ENCODE measurements around the gene SLC29A4. TPM values are rescaled to one million over a fixed set of nuclear protein-coding genes. Genes with fewer than 3 reads are reported as not detected.
A peak's percentile ranks its signal among the peaks of the same experiment; 100 is the strongest.

SLC29A4 gene
- total and polyA plus RNA-seq, 2 of the 8 experiments (the other 6 are each of a cell fraction or from before 2014, with no cell fraction given), result 6.9 to 15.1 TPM

GRCh38 chr7:5348134-5349004 is 65.6 kb downstream of the SLC29A4 start:
- H3K79me2 ChIP-seq (ENCODE audit: control insufficient read depth in 1 of 2, insufficient read depth in 2 of 2, low read length in 2 of 2), result no peaks in the 10 kb centered on the region
- no peak overlapping the region for H2BK5ac ChIP-seq (ENCODE audit: low read depth, low read length)
- peaks cover 0 to 13% of the 10 kb centered on the region in 2 experiments; a peak in 1 of 4 replicates for H3K9me3 ChIP-seq (ENCODE audit: insufficient read depth in 2 of 2, low read depth in 1 of 2, low read length in 1 of 2)
- no peak overlapping the region for H2AFZ ChIP-seq (ENCODE audit: low read length)
- DNase-seq (ENCODE audit: low read depth in 1 of 2, low spot score in 2 of 2) (no peak), FAIRE-seq (no peak)
- no peak overlapping the region for H3K9ac ChIP-seq (replicated peaks in 1 of 4; ENCODE audit: extremely low read depth in 1 of 4, low read depth in 3 of 4, low read length in 3 of 4)
- 0 out of 2 replicates have a peak overlapping the region, but pooled peaks have one; percentile 17 for H2BK12ac ChIP-seq (ENCODE audit: low read depth, low read length)
- no peak overlapping the region for H3K18ac ChIP-seq (ENCODE audit: extremely low read depth, low read length)
- peak overlapping the region in 1 of 4 experiments; percentile 57; a peak in 2 of 8 replicates for H3K4me3 ChIP-seq (ENCODE audit: extremely low read depth in 1 of 4, insufficient read depth in 2 of 4, low read depth in 3 of 4, low read length in 4 of 4)
- H4K20me1 ChIP-seq (replicated peaks in 1 of 2; ENCODE audit: control insufficient read depth in 1 of 2, insufficient read depth in 2 of 2, low read length in 2 of 2), result peaks cover 8 to 10% of the 10 kb centered on the region in 2 experiments
- no peaks in the 10 kb centered on the region for H3K36me3 ChIP-seq (ENCODE audit: control insufficient read depth in 2 of 4, insufficient read depth in 4 of 4, low read length in 3 of 4)
- no peak overlapping the region; the same call in 1 of the 2 replicates for H4K8ac ChIP-seq (ENCODE audit: extremely low read depth, insufficient read depth, low read length)
- no peaks in the 10 kb centered on the region for H3K79me1 ChIP-seq (ENCODE audit: low read depth, low read length)
- H2AK5ac ChIP-seq (ENCODE audit: low read depth, low read length), result no peak overlapping the region
- H3K4me1 ChIP-seq (replicated peaks in 1 of 4; ENCODE audit: control insufficient read depth in 3 of 4, insufficient read depth in 4 of 4, low read length in 3 of 4), result peaks cover 2 to 29% (median 15%) of the 10 kb centered on the region in 4 experiments
- no peak overlapping the region for H2BK15ac ChIP-seq (ENCODE audit: low read length)
- WGBS, 2 experiments (ENCODE audit: extremely low coverage in 1 of 2, insufficient coverage in 1 of 2, insufficient read length in 1 of 2, insufficient replicate concordance in 2 of 2, low coverage in 1 of 2, low lambda C conversion rate in 2 of 2, missing lambda C conversion rate in 1 of 2), result 73% methylated on average over 13 of the region's 21 CpGs; no CpG with 5 or more reads in 1 of the 2 experiments
- no peak overlapping the region for H4K5ac ChIP-seq (ENCODE audit: insufficient read length, low read depth, low read length)
- ChIA-PET POLR2A (ENCODE audit: partially characterized antibody) (no interaction called here), CTCF (ENCODE audit: partially characterized antibody) (interaction anchor here (0.8 to 11.0 kb wide), 4 partner anchors 15 to 129 kb away, joined by 3 to 73 read pairs (median 4); no protein-coding TSS in a partner anchor)
- H3K4ac ChIP-seq (replicated peaks; ENCODE audit: insufficient read length, low read depth, low read length), result no peak overlapping the region
- peaks cover 19 to 54% (median 52%) of the 10 kb centered on the region in 4 experiments for H3K27me3 ChIP-seq (replicated peaks in 1 of 4; ENCODE audit: control insufficient read depth in 3 of 4, extremely low read depth in 1 of 4, insufficient read depth in 3 of 4, low read length in 3 of 4)
- no peak overlapping the region for H2BK20ac ChIP-seq (ENCODE audit: low read length)
- H3K56ac ChIP-seq (replicated peaks; ENCODE audit: insufficient read length, low read depth, low read length), result no peak overlapping the region
- H4K91ac ChIP-seq (replicated peaks; ENCODE audit: insufficient read length, low read length), result no peak overlapping the region
- no peak overlapping the region for H3K23ac ChIP-seq (ENCODE audit: insufficient read length)
- no peak overlapping the region for H2BK120ac ChIP-seq (replicated peaks; ENCODE audit: low read depth, low read length)
- no peak overlapping the region for H3K27ac ChIP-seq (ENCODE audit: low read depth, low read length)
- no peak overlapping the region for H3K14ac ChIP-seq (ENCODE audit: insufficient read length)
- peak overlapping the region; percentile 94 to 99 for H3K4me2 ChIP-seq (ENCODE audit: insufficient read depth in 1 of 2, low read depth in 2 of 2, low read length in 2 of 2)
- H3K23me2 ChIP-seq (ENCODE audit: low read depth, low read length), result peaks cover 4% of the 10 kb centered on the region
- no peak for TF ChIP-seq MAFK (IDR thresholded peaks at IDR 0.05; ENCODE audit: low read depth, low read length)
- TF ChIP-seq HDAC6 (IDR thresholded peaks at IDR 0.05; ENCODE audit: low read depth, low read length), result no peak
- TF ChIP-seq BACH1 (IDR thresholded peaks at IDR 0.05; ENCODE audit: low read length), result no peak
- no peak for TF ChIP-seq CTBP2 (IDR thresholded peaks at IDR 0.05; ENCODE audit: borderline replicate concordance, insufficient read depth, insufficient read length, low read length)
- TF ChIP-seq SRF (IDR thresholded peaks at IDR 0.05; ENCODE audit: low read depth, low read length), result no peak
- TF ChIP-seq KDM4A (IDR thresholded peaks at IDR 0.05; ENCODE audit: low read depth, low read length, severe bottlenecking), result no peak
- TF ChIP-seq RAD21 (IDR thresholded peaks at IDR 0.05 in 1 of 2, conservative IDR thresholded peaks at IDR 0.05 in 1 of 2; ENCODE audit: low read depth in 2 of 2, low read length in 2 of 2), result peak; percentile 29 to 40; a peak in 3 of 4 replicates
- TF ChIP-seq SIN3A (conservative IDR thresholded peaks at IDR 0.05 in 1 of 2, IDR thresholded peaks at IDR 0.05 in 1 of 2; ENCODE audit: low read depth in 1 of 2, low read length in 2 of 2), result peak in 1 of 2 experiments; percentile 45; a peak in 1 of 4 replicates
- peak; percentile 60 for TF ChIP-seq MAX (IDR thresholded peaks at IDR 0.05)
- TF ChIP-seq EGR1 (IDR thresholded peaks at IDR 0.05; ENCODE audit: borderline replicate concordance, low read depth, low read length), result no peak
